Measurements from ENCODE around the gene PRPF6. TPM values are rescaled to one million over a fixed set of nuclear protein-coding genes. Genes with fewer than 3 reads are reported as not detected.

Gene PRPF6
- total RNA-seq, 4 donors from 2014 or later, result 44.3 to 80.3 (median 57.2) TPM

- TF ChIP-seq CTCF (IDR thresholded peaks at IDR 0.05; ENCODE audit: low read depth), result no peak
Measured at GRCh38 chr20:63955281-63955826, 25.6 kb upstream of the PRPF6 start.

- no peak for TF ChIP-seq CTCF (IDR thresholded peaks at IDR 0.05; ENCODE audit: low read depth)
Measured at GRCh38 chr20:63955827-63956663, 24.9 kb upstream of the PRPF6 start, which contains the start of gene UCKL1. TSS of gene UCKL1 (minus strand) at chr20:63956416. CDS start at chr20:63956372, 44 bp downstream.

DNA sequence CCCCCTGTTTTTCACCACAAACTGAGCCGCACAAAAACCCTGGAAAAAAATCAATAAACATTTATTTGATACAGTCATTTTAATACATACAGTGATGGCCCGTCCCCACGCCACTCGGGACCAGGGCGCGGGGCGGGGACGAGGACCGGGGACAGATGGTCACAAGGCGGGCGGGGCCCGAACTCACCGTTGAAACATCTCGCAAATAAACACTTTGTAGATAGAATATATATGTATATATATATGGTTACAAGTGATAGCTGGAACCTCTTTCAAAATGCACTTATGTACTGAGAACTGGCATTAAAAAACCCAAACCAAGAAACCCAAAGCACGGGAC is 24.3 kb upstream of the PRPF6 start:
- TF ChIP-seq CTCF (IDR thresholded peaks at IDR 0.05; ENCODE audit: low read depth), result no peak

DNA sequence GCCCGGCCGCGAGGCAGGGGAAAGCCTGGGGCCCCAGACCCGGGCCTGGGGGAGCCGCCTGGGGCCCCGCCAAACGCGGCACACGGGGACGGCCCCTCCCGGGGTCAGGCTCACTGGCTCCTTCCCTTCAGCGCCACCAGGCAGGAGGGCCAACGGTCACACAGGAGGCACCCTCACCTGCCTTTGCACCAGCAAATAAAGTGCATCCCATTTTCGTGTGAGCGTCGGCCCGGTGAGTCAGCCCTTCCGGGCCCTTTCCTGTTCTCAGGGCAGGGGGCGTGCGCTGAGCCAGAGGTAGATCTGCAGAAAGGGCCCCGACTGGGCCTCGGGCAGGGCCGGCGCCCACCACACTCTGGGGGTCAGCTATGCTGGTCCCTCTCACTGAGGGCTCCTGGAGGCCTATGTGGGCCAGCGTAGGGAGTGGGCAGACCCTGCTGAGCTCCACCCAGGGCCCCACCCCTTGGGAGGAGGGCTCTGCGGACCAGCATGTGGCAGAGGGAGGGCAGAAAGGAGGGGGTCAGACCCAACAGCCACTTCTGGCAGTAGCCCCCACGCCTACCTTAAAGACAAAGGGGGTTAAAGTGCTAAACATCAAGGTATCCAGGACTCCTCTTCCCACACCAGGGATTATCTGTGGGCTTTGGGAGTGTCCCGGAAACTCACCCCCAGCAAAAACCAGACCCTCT is 23.8 kb upstream of the PRPF6 start:
- TF ChIP-seq CTCF (IDR thresholded peaks at IDR 0.05; ENCODE audit: low read depth), result no peak

DNA sequence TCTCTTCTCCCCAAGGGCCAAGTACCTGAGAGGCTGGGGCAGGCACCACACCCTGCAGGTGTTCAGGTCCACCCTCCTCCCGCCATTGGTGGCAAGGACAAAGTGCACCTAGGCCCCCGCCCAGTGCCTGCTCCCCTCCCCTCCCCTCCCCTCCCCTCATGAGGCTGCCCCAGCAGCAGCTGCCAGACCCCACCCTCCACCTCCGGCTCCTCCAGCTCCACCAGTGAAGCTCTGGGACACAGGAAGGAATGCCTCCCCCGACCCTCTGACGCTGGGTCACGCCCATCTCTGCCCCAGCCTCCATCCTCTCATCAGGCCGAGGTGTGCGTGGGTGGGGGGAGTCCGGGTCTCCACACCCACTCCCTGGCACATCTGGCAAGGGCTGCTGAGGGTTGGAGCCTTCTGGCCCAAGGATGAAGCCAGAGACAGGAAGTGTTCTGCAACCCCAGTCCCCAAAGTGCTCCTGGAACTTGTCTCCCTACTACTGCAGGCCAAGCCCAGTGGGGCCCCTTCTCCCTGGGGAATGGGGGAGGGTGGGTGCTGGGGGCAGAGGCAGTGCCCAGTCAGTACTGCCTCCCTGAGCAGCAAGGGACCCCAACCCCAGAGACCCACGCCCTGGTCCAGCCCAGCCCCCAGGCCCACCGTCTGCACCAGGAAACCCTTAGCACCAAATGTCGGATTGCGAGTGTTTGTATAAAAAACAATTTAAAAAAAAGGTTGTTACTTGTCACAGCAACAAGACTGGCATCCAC is 23.1 kb upstream of the PRPF6 start:
- TF ChIP-seq CTCF (IDR thresholded peaks at IDR 0.05; ENCODE audit: low read depth), result no peak

- TF ChIP-seq CTCF (IDR thresholded peaks at IDR 0.05; ENCODE audit: low read depth), result no peak
Measured at GRCh38 chr20:63958471-63958870, 22.5 kb upstream of the PRPF6 start.
